Measurements from ENCODE around the gene CLCA4.

DNA sequence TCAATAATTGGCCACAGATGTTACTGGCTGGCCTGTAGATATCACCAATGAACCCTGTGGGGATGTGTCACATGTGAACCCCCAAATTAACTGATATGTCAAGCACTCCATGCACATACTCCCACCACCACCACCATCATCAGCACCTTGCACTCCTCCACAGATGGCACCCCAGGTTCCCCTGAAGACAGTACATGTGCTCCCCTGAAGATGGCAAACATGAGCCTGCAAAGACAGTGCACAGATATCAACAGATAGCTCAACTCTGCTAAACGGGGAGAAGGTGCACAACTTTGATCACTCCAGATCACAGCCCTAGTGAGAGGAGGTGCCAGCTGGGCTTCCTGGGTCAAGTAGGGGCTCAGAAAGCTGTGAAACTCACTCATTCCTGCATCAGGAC is 74.4 kb downstream of the CLCA4 start:
- TF ChIP-seq, protein P1, sequence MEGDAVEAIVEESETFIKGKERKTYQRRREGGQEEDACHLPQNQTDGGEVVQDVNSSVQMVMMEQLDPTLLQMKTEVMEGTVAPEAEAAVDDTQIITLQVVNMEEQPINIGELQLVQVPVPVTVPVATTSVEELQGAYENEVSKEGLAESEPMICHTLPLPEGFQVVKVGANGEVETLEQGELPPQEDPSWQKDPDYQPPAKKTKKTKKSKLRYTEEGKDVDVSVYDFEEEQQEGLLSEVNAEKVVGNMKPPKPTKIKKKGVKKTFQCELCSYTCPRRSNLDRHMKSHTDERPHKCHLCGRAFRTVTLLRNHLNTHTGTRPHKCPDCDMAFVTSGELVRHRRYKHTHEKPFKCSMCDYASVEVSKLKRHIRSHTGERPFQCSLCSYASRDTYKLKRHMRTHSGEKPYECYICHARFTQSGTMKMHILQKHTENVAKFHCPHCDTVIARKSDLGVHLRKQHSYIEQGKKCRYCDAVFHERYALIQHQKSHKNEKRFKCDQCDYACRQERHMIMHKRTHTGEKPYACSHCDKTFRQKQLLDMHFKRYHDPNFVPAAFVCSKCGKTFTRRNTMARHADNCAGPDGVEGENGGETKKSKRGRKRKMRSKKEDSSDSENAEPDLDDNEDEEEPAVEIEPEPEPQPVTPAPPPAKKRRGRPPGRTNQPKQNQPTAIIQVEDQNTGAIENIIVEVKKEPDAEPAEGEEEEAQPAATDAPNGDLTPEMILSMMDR (IDR thresholded peaks at IDR 0.05), result no peak
- no peak for TF ChIP-seq POLR2A (IDR thresholded peaks at IDR 0.05)
